Stimulated activated CD4-positive, alpha-beta T cell treated with anti-CD3 and anti-CD28 coated beads, Interleukin-15, amount 100 ng/mL, for 48 hours (primary cell): ENCODE measurements around the gene OTUD1.

ENCODE experiments used
- DNase-seq, 2 donors: peaks; one replicate each; pipeline ENCODE4 v3.0.0-alpha.2; 2020; ENCODE audit warnings: low read depth in 2 of 2

Gene OTUD1

GRCh38 chr10:23422003-23422411 is 16.9 kb upstream of the OTUD1 start:
- no peak for DNase-seq

- DNase-seq = no peak
These were observed 6.7 kb upstream of the OTUD1 start for GRCh38 chr10:23432166-23432565.

- no peak for DNase-seq
These were observed 6.2 kb upstream of the OTUD1 start for GRCh38 chr10:23432639-23433038.

- no peak for DNase-seq
These were observed 5.2 kb upstream of the OTUD1 start for GRCh38 chr10:23433701-23434100.

DNA sequence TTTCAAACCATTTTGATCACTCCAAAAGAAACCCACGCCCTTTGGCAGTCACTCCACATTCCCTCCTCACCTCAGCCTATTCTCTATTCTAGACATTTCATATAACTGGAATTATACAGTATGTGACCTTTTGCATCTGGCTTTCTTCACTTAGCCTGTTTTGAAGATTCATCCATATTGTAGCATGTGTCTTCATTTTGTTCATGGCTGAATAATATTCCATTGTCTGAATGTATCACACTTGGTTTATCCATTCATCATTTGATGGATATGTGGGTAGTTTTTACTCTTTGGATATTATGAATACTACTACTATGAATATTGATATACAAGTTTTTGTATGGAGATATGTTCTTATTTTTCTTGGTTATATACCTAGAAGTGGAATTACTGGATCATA is 3.5 kb upstream of the OTUD1 start:
- no peak for DNase-seq

GRCh38 chr10:23436983-23437382 is 1.9 kb upstream of the OTUD1 start:
- DNase-seq = no peak

- no peak for DNase-seq
These were observed 820 bp upstream of the OTUD1 start for GRCh38 chr10:23437963-23438546.

DNA sequence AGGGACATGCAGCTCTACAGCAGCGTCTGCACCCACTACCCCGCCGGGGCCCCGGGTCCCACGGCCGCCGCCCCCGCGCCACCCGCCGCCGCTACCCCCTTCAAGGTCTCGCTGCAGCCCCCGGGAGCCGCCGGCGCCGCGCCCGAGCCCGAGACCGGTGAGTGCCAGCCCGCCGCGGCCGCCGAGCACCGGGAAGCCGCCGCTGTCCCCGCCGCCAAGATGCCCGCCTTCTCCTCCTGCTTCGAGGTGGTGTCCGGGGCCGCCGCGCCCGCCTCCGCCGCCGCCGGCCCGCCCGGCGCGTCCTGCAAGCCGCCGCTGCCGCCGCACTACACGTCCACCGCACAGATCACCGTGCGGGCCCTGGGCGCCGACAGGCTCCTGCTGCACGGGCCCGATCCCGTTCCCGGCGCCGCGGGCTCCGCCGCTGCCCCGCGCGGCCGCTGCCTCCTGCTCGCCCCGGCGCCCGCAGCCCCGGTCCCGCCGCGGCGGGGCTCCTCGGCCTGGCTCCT is 631 bp downstream of the OTUD1 start:
- DNase-seq = peak in 1 of 2 donors; percentile 1

DNA sequence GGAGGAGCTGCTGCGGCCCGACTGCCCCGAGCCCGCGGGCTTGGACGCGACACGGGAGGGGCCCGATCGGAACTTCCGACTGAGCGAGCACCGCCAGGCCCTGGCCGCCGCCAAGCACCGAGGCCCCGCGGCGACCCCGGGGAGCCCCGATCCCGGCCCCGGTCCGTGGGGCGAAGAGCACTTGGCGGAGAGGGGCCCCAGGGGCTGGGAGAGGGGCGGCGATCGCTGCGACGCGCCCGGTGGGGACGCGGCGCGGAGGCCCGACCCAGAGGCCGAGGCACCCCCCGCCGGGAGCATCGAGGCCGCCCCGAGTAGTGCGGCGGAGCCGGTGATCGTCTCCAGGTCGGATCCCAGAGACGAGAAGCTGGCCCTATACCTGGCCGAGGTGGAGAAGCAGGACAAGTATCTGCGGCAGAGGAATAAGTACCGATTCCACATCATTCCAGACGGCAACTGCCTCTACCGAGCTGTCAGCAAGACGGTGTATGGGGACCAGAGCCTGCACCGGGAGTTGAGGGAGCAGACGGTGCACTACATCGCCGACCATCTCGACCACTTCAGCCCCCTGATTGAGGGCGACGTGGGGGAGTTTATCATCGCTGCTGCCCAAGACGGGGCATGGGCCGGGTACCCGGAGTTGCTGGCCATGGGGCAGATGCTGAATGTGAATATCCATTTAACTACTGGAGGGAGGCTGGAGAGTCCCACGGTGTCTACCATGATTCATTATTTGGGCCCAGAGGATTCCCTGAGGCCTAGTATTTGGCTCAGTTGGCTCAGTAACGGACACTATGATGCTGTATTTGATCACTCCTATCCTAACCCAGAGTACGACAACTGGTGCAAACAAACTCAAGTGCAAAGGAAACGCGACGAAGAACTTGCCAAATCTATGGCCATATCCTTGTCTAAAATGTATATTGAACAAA is 1.4 kb downstream of the OTUD1 start:
- peak in 1 of 2 donors; percentile 16 for DNase-seq

GRCh38 chr10:23441251-23441650 is 2.4 kb downstream of the OTUD1 start:
- no peak for DNase-seq

DNA sequence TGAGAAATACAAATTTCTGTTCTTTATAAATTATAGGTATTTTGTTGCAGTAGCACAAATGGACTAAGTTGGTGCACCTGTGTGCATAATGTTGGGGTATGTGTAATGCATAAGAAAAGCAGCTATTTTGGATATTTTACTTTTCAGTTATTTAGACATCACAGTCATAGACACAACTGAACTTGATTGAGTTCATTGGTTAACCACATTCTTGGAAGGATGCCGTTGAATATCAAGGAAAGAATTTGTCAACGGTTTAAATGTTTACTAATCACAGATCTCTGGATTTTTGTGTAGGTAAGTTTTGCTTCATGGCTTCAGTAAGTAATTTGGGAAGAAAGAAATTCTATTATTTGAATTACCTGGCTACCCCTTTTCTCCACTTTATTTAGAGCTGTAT is 4.1 kb downstream of the OTUD1 start:
- no peak for DNase-seq

- DNase-seq = no peak
These were observed 6.7 kb downstream of the OTUD1 start for GRCh38 chr10:23445591-23445990.

DNA sequence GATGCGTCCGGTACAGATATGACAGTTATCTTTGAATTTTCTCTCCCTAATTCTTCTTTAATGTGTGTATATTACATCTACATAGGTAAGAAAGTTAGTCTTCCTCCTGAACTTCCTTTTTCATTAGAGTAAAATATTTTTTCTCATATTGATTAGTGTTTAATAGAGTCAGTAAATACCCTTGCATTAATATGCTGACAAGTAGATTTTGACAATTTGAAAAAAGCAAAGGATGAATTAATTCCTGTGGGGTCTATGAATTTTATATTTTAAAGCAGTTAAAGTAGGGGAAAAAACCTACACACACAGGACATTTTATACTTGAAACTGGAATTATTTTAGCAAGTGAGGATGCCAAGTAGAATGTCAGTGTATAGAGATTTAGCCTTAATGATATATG is 9.4 kb downstream of the OTUD1 start:
- no peak for DNase-seq

DNA sequence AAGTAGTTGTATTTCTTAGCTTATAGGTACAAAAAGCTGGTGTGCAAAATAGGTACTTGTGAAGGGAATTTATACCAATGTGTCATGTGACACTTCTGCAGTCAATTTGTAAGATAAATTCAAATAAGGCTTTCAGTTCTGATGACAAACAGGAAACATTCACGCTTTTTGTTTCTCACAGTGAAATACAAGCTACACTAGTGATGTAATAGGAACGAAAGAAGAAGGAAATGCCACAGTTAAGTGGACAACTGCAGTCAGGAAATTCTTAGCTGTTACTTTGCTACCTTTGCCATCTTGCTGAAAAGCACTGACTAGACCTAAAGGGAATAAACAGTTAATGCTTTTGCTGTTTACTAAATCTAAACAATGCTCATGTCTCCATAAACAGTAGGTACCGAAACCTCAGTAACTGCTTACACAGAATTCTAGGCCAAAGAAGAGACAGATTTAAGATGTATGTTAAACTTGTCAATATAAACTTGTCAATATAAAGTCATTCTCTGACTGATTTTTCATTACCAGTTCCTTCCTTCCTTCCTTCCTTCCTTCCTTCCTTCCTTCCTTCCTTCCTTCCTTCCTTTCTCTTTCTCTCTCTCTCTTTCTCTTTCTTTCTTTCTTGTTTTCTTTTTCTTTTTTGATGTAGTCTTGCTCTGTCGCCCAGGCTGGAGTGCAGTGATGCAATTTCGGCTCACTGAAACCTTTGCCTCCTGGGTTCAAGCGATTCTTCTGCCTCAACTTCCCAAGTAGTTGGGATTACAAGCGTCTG is 10.1 kb downstream of the OTUD1 start:
- DNase-seq = no peak

DNA sequence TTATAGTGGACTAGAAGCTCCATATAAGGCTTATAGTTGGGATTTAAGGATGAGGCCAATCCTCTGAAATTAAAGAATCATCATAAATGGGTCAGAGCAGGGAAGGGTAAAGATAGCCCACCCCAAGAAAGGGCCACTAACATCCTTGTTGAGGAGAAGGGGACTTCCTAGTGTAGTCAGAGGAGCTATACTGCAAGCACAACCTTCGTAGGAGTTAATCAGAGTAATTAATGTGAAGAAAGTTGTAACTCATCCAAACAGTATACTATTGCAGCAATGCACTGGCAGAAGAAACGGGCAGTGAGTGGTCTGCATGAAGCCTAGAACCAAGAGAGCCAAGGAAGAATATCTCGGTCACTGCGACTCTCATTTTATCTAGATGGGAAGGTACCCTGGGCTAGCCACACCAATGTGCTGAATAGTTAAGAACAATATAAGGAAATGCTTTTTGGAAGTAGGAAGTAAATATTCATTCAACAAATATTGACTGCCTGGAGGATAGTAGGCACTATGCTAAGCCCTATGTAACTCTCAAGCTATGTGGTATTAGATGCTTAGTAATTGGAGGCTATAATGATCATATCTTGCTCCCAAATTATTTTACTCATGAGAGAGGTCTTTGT is 13.3 kb downstream of the OTUD1 start:
- DNase-seq = no peak

DNA sequence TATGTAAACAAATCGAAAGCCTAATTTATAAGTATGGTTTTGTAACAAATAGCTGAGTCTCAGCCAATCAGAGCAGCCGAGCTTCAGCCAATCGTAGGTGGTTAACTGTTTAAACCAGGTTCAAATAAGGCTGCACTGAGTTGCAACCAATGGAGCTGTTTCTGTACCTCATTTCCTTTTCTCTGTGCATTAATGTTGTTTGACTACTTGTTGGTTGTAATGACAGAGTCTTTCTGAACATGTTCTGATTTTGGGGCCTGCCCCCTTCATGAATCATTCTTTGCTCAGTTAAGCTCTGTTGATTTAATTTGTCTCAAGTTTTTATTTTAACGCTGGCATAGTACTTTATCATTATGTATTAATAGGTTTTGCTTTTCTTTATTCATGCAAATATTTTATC is 14.6 kb downstream of the OTUD1 start:
- no peak for DNase-seq

- no peak for DNase-seq
These were observed 18.9 kb downstream of the OTUD1 start for GRCh38 chr10:23457632-23458417.

DNA sequence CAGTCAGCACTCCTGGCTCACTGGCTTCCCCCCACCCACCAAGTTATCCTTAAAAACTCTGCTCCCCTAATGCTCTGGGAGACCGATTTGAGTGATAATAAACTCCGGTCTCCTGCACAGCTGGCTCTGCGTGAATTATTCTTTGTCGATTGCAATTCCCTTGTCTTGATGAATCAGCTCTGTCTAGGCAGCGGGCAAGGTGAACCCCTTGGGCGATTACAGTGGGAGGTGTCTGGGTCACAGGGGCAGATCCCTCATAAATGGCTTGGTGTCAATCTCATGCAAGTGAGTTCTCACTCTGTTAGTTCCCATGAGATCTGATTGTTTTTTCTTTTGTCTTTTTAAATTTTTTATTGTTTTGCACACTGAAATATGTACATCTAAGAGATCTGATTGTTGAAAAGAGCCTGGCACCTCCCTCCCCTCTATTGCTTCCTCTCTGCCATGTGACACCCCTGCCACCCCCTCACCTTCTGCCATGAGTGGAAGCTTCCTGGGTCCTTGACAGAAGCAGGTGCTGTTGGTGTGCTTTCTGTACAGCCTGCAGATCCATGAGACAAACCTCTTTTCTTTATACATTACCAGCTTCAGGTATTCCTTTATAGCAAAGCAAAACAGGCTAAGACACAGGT is 20.5 kb downstream of the OTUD1 start:
- no peak for DNase-seq

- DNase-seq = no peak
These were observed 22.7 kb downstream of the OTUD1 start for GRCh38 chr10:23461557-23461956.

DNA sequence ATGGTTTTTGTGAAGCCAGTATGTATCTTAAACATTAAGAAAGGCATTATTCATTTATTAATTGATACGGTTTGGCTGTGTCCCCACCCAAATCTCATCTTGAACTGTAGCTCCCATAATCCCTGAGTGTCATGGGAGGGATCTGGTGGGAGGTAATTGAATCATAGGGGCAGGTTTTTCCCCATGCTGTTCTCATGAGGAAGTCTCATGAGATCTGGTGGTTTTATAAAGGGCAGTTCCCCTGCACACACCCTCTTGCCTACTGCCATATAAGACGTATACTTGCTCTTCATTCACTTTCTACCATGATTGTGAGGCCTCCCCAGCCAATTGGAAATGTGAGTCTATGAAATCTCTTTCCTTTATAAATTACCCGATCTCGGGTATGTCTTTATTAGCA is 28.1 kb downstream of the OTUD1 start:
- no peak for DNase-seq

DNA sequence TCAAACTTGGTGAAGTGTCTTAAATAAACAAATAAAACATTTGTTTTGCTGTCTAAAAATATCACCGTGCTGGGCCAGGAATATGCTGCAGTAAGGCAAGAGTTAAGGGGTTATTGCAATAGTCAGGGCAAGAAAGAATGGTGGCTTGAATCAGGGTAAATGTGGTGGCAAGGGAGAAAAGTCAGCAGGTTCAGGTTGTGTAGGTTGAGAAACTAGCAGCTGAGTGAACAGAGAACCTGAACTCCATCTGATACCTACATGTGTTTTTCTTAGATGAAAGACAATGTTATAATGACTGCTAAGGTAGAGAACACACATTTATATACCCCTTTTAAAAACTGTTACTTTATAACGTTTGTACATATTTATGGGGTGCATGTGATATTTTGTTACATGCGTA is 28.7 kb downstream of the OTUD1 start:
- no peak for DNase-seq
